ENCODE data around the gene EXOC6B.

EXOC6B gene

DNA sequence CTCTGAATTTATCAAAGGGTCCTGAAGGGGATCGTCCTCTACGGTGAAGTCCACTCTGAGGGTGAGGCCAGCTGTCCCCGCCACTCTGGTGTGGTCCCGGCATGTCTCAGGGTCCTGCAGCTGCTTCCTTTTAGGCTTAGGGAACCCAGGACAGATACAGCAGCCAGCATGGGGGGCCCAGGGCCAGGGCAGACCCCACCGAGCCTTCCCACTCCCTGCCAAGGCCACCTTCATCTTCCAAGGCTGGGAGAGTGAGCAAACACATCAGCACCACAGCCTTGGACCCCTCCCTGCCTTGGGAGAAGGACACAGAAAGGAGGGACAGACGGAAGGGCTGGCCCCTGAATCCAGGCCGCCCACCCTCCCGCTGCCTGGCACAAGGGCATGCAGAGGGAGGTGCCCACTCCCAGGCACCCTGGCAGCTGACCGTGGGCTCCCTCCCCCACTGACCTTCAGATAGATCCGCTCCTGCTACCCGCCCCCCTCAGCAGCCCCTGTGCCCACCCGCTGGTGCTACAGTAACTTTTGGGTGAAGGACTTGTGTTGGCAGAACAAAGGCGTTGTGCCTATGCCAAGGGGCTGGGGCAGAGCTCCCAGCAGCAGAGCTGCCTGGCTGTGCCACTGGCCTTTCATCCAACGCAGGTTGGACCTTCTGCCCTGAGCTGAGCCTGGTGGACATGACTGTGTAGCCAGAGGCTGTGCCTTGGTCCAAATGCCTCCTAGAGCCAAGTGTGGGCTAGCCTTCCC lies 685.8 kb downstream of the EXOC6B start:
- DNase-seq = no peak

DNA sequence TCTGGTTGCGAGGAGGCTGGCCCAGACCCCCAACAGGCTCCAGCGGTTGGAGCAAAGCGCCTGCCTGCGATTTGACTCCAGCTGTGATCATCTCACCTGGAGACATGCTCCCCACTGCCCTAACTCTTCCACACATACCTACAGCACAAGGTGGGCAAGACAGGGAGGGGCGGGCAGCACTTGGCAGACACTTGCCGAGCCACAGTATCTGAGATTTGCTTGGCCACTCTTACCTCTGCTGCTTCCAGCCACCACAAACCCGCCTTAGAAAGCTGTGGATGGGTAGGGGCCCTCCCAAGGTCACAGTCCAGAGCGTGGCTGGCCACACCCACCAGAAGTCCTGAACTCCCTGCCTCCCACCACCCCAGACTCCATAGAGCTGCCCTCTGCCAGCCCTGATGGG lies 686.4 kb downstream of the EXOC6B start:
- DNase-seq = no peak

DNA sequence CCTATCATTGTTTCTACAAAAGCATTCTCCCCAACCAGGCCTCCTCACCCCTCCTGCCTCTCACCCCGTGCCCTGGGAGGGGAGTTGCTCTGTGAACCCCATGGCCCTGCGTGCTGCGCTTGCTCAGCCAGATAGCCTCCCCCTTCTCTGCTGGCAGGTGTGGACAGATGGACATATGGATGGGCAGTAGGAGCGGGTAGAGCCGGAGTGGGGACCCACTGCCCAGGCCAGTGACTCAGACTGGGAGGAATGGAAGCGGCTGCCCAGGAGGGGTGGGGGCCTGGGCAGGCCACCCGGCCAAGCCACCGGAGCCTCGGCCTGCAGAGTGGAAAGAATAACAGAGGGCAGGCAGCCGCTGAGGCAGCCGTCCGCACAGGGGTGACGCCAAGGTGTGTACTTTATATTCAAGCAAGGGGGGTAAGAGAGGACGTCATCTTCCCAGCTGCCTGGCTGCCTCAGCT lies 686.9 kb downstream of the EXOC6B start:
- no peak for DNase-seq

DNA sequence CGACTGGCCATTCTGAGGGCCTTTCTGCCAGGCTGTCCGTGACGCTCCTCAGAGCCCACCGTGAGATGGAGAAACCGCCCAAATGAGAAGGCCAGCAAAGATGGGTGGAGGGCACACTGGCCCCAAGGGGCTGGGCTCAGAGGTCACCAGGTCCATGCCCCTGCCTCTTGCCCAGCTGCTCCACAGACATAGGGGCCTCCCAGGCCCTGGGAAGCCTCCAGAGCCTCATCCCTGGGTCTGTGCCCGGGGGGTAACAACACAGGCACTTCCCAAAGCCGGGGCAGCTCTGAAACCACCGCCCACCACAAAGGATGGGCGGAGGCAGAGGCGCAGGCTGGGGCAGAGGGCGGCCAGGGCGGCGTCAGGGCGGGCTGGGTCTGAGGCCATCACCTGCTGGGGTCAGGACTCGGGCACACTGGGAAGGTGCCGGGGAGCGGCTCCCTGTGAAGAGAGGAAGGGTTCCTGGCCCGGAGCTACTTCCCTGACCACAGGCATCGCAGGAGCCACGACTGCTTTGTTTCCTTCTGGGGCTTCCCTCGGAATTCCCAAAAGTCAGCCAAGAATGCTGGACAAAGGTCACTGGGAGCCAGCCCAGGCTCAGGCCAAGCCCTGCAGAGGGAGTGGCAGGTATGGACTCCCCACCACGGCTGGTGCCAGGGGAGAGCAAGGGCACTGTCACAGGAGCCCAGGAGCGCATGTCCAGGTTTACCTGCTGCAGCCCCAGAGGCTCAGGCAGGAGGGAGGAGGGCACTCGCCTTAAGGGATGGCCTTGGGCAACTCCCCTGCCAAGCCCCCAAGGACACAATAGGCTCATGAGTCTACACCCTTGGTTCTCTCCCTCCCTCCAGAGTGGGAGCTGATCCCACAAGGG lies 687.6 kb downstream of the EXOC6B start:
- no peak for DNase-seq

DNA sequence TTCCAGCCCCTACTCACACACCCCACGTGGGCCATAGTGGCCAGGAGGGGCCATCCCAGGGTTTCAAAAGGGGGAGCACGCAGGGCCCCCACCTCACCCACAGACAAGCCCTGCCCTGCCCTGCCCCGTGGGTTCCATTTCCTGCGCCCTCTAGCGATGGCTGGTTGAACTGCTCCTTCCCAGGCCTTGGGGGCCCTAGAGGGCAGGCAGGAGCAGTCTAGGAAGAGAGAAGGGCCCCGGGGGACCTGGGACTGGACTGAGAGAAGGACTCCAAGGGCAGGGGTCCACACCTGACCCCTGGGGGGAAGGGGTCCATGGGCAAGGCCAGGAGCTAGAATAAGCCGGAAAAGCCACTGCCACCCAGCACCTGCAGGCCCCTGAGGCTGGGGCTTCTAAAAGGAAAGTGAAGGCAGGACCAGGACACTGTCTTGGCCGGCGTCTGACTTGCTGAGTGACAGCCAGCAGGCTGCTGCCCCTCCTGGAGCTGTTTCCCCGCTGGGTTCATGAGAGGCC lies 688.3 kb downstream of the EXOC6B start:
- DNase-seq = peak; percentile 68

DNA sequence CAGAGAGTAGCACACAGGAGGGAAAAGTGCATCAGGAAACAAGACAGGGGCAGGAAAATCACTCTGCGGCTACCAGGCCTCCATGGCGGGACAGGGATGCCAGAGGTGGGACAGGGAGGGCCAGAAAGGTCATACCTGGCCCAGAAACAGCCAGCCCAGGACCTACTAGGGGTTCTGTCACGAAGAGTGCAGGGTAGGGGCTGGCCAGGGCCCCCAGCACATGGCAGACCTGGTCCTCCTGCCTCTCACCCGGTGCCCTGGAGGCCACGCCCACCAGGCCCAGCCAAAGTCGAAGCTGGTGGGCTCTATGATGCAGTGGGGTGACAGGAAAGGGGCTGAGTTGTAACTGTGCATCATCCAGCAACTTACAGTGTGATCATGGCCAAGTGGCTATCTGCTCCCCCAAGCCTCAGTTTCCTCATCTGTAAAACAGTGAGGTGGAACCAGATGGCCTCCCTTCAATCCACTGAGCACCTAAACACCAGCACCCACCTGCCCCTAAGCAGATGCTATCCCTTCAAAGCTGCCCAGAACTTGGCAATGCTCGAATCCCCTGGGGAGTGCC lies 688.8 kb downstream of the EXOC6B start:
- DNase-seq = no peak

DNA sequence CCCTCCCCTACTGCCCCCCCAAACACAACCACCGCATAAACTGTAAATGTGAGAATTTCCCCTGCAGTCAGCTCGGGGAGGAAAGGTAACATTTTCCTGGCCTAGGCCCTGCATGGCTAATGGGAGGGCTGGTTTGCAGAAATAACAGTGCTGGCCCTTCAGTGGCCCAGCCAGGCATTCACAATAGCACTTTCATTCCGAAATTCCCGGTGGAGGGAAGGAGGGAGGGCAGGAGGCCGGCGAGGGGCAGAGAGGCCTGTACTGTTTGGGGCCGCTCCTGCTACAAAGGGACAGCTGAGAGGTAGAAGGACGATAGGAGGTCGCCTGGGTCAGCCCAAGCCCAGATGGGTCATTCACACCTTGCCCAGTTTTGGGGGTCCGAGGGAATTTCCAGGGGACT lies 689.5 kb downstream of the EXOC6B start:
- no peak for DNase-seq

DNA sequence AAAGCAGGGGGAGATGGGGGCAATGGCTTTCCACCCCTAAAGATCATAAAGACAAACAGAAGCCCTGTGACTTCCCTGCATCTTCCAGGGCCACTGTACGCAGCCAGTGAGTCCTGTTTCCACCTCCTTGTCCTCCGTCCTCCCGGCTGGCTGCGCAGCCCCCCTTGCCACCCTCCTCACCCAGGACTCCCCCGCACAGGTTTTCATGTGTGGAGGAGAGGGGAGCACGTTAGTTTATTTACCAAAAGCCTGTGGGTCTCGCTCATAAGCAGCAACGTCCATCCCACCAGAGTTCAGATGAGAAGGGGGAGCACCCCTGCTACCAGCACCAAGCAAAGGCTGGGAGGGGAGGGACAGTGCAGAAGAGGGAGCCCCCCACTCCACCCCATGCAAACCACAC lies 689.9 kb downstream of the EXOC6B start:
- no peak for DNase-seq

DNA sequence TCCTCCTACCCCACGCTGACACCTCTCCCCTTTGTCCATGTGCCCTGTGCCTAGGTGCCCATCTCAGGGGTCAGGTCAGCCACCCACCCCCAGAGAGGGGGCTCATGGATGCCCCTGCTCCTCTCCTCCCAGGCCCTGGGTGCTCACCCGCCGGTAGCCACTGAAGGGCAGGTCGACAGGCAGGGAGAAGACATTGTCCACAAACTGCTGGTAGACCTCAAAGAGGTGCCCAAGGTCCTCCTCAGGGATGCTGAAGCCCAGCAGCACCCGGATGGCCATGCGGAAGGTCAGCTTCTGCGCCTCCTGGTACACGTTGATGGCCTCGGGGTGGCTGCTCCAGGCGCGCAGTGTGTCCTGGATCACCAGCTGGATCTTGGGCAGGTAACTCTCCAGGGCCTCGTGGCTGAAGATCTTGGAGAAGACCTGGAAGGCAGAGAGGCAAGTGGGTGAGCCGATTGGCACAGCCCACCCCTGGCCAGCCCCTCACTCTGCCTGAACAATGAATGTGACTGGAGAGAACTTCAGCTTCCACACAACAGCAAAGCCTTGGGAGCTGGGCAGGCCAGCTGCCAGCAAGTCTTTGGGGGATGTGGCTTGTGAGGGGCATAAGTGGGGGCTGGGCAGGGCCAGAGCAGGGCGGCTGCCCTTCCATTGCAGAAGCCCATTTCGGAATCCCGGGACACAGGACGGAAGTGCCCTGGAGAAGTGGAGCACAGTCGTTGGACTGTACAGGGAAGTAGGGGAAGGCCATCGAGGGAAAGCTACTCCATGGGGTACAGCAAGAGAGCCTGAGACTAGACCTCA lies 690.6 kb downstream of the EXOC6B start:
- no peak for DNase-seq

DNA sequence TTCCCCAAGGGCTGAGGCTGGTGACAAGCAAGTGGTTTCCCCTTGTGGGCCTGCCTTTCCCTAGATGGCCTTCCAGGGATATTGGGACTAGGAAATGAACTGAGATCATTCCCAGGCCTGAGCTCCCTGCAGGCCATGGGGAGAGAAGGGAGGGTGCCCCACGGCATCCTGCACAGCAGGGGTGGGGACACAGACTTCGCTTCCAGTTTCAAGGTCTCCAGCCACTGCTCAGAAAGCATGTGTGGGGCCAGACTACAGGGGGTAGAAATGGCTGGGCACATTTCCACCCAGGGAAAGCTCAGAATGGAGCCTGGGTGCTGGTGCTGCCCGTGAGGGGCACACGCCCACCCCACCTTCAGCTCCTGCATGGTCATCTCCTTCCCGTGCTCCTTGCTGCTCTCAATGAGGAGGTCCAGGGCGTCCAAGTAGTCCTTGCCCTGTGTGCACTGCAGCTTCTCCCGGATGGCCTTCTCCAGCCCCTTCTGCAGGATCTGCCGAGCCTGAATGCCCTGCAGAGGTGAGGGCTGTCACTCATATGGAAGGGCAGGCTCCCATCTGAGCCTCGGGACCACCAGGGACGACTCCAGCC lies 691.3 kb downstream of the EXOC6B start:
- no peak for DNase-seq

DNA sequence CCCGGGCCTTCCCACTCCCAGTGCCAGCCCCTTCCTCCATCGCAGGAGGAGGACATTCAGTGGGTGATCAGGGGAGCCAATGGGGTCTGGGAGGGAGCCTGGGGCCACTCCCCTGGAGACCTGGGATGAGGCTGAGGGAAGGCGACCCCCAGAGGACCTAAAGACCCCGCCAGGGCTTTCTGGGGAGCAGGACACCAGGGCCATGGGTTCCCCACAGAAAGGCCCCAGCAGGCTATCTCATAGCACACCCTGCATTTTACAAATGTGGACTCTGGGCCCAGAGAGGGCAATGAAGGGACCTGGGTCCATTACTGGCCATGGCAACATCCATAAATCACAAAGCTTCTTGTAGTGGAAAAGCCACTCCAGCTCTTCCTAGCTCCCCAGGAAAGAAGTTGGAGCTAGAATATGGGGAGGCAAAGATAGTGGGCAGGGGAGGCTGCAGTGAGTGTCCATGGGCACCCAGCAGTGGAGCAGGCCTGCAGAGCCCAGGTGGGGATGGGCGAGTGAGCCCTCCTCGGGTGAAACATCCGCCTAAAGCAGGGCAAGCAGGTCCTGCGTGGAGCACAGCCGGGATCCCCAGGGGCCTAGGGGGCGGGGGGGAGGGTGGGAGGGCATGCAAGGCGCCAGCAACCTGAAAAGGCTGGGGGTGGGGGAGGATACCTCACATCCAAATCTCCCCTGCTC lies 692.0 kb downstream of the EXOC6B start:
- no peak for DNase-seq

DNA sequence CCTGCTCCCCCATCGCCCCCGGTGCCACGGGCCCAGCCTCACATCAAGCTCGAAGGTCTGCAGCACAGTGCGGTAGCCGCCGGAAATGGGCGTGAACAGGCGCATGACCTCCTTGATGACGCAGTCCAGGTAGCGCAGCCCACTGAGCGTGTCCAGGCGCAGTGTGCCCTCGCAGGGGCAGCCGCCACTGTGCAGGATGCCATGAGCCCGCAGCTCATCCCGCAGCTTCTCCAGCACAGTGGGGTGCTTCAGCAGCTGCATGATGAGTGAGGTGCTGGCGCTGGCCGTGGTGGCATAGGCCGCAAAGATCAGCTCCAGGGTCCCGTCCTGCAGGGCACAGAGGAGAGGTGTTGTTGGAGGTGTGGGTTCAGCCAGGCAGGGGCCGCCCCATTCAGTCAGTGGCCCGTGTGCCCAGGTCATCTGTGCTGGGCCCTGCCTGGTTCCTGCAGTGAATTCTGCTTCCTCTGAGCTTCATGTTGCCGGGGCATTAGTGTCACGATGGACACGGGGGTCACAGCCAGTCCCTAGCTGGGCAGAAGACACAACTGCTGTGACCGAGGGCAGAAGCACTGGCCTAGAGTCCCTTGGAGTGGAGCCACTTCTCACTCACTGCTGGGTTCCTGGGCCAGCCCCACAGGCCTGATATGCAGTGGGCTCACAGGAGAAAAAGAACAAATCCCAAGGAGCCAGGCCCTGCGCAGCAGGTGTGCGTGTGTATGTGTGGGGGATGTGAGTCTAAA lies 692.7 kb downstream of the EXOC6B start:
- DNase-seq = no peak

DNA sequence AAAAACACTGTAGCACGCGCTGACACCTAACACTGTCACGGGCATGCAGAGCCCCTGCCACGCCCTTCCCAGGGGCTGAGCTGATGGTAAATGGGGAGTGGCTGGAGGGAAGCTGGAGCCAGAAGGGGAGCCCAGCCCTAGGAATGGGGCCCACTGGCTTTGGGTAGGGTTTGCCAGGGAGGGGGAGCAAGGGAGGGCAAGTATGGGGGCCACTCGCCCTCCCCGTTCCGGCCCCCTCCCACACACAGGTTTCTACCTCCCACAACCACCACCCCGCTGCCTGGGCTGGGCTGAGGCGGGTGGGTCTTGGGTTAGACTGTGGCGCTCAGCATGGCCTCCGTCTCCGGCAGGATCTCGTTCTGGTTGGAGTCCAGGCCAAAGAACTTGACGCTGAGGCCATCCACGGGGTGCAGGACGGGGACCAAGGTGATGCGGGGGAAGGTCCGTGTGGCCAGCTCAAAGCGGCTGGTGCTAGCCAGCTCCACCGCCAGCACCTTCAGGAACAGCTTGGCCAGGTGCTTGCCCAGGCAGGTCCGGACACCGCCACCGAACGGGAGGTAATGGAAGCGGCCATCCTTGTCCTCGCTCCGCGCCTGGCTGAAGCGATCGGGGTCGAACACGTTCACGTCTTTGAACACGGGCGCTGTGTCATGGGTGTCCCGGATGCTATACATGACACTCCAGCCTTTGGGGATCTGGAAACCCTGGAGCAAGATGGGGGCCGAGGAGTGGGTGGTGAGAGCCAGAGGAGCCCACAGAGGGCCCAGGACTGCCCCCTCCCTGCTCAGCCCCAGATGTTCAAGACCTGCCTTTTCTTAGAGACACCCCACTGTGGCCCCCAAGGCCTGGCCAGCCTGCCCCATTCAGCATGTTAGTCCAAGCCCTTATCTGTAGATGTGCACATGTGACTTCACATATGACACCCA lies 693.7 kb downstream of the EXOC6B start:
- no peak for DNase-seq

DNA sequence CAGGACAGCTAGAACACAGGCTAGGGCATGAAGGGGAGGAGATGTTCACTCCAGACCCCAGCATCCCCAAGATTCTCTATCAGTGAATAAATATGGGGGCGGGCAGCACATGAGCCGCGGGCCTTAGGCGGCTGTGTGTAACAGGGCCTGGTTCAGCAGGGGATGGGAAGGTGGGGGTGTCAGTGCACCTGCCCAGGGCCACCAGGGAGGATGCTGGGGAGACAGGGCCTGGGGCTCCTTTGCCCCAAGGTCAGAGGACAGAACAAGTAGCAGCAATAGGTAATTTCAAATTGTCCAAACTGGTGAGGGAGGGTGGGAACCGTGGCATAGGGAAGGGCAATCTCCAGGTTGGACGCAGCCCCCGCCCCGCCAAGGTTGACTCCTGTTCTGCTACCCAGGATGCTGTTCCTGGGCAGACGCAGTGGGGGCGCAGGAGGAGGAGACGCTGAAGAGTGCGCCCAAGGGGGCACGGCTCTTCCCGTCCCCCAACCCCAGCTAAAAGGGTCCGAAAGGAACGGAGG lies 694.4 kb downstream of the EXOC6B start:
- no peak for DNase-seq

DNA sequence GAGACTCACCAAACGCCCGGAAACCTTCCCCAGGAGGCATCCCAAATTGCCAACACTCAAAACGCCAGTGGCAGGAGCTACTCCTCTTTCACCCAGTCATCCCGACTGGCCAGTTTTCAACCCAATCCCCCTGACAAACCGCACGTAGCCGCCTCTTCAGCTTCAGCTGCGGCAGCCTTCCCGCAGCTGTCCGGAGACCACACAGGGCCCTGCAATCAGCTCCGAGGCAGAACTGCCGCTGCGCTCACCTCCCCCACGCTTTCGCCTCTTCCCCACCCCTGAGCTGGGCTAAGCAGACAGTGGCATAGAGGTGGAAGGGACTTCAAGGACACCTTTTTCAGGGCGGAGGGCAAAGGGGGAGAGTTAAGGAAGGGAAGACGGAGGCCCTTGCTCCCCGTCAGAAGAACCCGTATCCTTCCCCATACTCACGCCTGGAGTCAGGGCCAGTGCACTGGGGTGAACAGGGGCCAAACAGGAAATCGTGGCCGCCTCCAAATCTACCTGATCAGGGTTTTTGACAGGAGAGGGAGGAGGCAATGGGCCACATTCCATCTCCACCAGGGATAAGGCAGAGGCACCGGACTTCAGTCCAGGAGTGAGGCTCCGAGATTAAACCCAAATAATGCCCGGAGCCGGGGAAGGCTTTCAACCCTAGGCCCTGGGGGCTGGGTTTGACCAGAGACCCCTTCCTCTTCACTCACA lies 695.0 kb downstream of the EXOC6B start:
- no peak for DNase-seq

DNA sequence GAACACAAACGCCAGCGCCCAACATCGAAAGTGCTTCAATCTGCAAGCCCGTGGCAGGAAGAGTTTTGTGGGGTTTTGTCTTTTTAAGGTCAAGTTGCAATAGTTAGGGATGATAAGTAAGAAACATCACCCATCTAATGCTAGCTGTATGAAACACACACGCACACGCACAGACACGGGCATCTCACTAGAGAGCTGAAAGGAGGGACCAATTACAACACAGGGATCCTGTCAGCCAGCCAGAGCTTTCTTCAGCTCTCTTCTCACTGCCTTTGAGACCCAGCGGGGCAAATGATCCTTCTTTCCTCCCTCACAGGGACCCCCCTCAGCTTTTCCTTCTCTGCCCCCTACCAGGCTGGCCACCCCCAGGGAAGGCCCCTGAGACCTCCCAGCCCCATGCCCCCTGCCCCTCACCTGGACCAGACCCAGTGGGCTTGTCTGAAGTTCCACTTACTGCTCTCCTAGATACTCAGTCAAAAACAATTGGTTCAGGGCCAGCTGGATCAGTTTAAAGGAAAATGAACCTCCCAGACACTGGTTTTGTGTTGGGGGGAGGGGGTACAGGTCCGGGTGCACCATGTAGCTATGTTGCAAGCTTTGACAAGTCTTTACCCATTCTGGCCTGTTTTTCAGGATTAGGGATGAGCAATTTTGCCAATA lies 696.0 kb downstream of the EXOC6B start:
- no peak for DNase-seq

DNA sequence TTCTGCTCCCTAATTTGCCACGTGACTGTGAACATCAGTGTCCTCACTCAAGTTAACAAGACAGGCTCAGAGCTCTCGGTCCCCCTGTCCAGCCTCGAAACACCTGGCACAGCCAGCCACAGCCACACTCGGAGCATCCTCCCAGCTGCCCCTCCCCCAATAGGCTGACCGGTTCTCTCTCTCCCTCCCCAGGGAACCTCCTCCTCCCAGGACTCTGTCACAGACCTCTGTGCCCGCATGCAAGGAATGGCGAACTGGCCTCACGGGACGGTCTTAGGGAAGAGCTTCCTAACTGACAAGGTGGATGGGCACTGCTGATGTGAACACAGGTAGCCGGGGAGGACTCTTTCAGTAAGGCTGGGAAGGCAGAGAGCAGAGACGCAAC lies 697.0 kb downstream of the EXOC6B start:
- no peak for DNase-seq

DNA sequence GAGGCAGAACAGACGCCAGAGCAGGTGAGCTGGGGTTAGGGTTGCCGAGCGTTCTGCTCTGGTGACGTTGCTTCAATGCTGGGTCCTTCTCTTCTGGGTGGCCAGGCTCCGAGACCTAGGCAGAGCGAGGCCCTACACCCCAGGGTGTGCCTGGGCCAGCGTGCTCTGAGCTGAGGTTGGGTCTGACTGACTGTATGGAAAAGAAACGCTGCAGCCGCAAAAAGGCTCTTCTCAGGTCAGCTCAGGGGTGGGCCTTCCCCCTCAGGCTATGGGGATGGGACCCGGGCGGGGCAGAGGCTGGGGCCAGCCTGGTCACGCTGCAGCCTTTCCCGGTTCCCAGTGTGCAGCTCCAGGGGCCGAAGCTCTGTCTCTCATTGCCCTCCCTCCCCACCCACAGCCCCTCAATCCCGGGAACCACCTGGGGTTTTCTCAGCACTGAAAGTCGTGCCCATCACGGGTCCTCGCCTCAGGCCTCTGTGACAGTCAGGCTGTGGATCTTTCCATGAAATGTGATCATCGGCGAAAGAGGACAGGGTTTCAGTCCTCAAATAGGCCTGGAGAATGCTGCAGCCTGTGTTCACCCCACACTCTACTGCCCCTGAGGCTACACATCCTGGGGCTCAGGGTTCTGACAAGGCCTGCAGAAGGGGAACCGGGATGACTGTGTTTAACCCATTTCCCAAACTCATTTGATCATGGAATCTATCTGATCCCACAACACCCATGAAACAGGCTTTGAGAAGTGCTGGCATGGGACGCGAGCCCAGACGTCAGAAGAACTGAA lies 697.6 kb downstream of the EXOC6B start:
- DNase-seq = no peak
